Keratinocyte (primary cell): Measurements from ENCODE around the gene HECTD1.

ENCODE experiments used
- CTCF ChIP-seq, 3 experiments: IDR thresholded peaks in 1 of 3; conservative IDR thresholded peaks in 1 of 3; optimal IDR thresholded peaks in 1 of 3; 2 replicates in 2 of 3; 3 replicates in 1 of 3; pipeline versions ENCODE3 to v1.5.1; 2011; ENCODE audit warnings: low read length in 3 of 3, mild to moderate bottlenecking in 3 of 3, moderate library complexity in 2 of 3, control low read depth in 1 of 3, inconsistent platforms in 1 of 3; ENCODE audit not compliant: insufficient read depth in 2 of 3; ENCODE audit errors: extremely low read depth in 1 of 3
- EZH2 ChIP-seq: IDR thresholded peaks from one replicate; pipeline ENCODE4 v1.6.1; 2012; ENCODE audit warnings: inconsistent platforms, mild to moderate bottlenecking, low read length, moderate library complexity

- TF ChIP-seq CTCF (optimal IDR thresholded peaks at IDR 0.05 in 1 of 3, IDR thresholded peaks at IDR 0.05 in 1 of 3, conservative IDR thresholded peaks at IDR 0.05 in 1 of 3; ENCODE audit: extremely low read depth in 1 of 3, insufficient read depth in 2 of 3, low read length in 3 of 3) = no peak
- no peak for TF ChIP-seq EZH2
Measured at GRCh38 chr14:31125231-31125630, 82.4 kb downstream of the HECTD1 start.
